Measurements from ENCODE around the gene KCNK4.

The KCNK4 gene

GRCh38 chr11:64288353-64288750 lies 2.8 kb upstream of the KCNK4 start:
- no peaks in the 10 kb centered on the region for H4K20me1 ChIP-seq (ENCODE audit: insufficient read depth)
- H3K36me3 ChIP-seq (ENCODE audit: insufficient read depth) = no peaks in the 10 kb centered on the region
- no peak overlapping the region for H3K27ac ChIP-seq
- peaks cover 18% of the 10 kb centered on the region for H3K4me1 ChIP-seq (ENCODE audit: low read depth, poor library complexity, severe bottlenecking)
- no peak overlapping the region for H2AFZ ChIP-seq (ENCODE audit: low read depth)
- H3K79me2 ChIP-seq (ENCODE audit: insufficient read depth, low read depth) = peaks cover 9% of the 10 kb centered on the region
- H3K4me2 ChIP-seq = no peak overlapping the region
- H3K4me3 ChIP-seq (IDR thresholded peaks at IDR 0.05; ENCODE audit: insufficient read depth, low read depth, low read length) = no peak overlapping the region
- no peaks in the 10 kb centered on the region; the same call in 1 of the 2 replicates for H3K27me3 ChIP-seq (ENCODE audit: insufficient read depth, low read depth)
- no peak overlapping the region for H3K9ac ChIP-seq
- TF ChIP-seq CTCF (conservative IDR thresholded peaks at IDR 0.05; ENCODE audit: low read depth, low read length) = no peak

GRCh38 chr11:64289002-64289564 lies 2.0 kb upstream of the KCNK4 start:
- Histone ChIP-seq H3K4me3 (IDR thresholded peaks at IDR 0.05; ENCODE audit: insufficient read depth, low read depth, low read length) (no peak overlapping the region), H3K27ac (no peak overlapping the region), H3K36me3 (ENCODE audit: insufficient read depth) (no peaks in the 10 kb centered on the region), H3K79me2 (ENCODE audit: insufficient read depth, low read depth) (peaks cover 2% of the 10 kb centered on the region; the same call in 1 of the 2 replicates), H3K4me1 (ENCODE audit: low read depth, poor library complexity, severe bottlenecking) (peaks cover 11% of the 10 kb centered on the region), H2AFZ (ENCODE audit: low read depth) (no peak overlapping the region), H4K20me1 (ENCODE audit: insufficient read depth) (no peaks in the 10 kb centered on the region), H3K4me2 (no peak overlapping the region), H3K27me3 (ENCODE audit: insufficient read depth, low read depth) (no peaks in the 10 kb centered on the region; the same call in 1 of the 2 replicates), H3K9ac (no peak overlapping the region)
- no peak for TF ChIP-seq CTCF (conservative IDR thresholded peaks at IDR 0.05; ENCODE audit: low read depth, low read length)

GRCh38 chr11:64290352-64291261 lies 495 bp upstream of the KCNK4 start:
- TF ChIP-seq CTCF (conservative IDR thresholded peaks at IDR 0.05; ENCODE audit: low read depth, low read length) = no peak
- H3K4me3 ChIP-seq (IDR thresholded peaks at IDR 0.05; ENCODE audit: insufficient read depth, low read depth, low read length) = no peak overlapping the region
- no peaks in the 10 kb centered on the region for H3K36me3 ChIP-seq (ENCODE audit: insufficient read depth)
- no peak overlapping the region for H2AFZ ChIP-seq (ENCODE audit: low read depth)
- H3K79me2 ChIP-seq (ENCODE audit: insufficient read depth, low read depth) = no peaks in the 10 kb centered on the region
- H3K9ac ChIP-seq = no peak overlapping the region
- no peaks in the 10 kb centered on the region for H4K20me1 ChIP-seq (ENCODE audit: insufficient read depth)
- H3K27ac ChIP-seq = no peak overlapping the region
- H3K27me3 ChIP-seq (ENCODE audit: insufficient read depth, low read depth) = no peaks in the 10 kb centered on the region; the same call in 1 of the 2 replicates
- peaks cover 11% of the 10 kb centered on the region for H3K4me1 ChIP-seq (ENCODE audit: low read depth, poor library complexity, severe bottlenecking)
- no peak overlapping the region for H3K4me2 ChIP-seq

GRCh38 chr11:64291752-64292459 lies 804 bp downstream of the KCNK4 start:
- Histone ChIP-seq H3K27ac (no peak overlapping the region), H3K4me1 (ENCODE audit: low read depth, poor library complexity, severe bottlenecking) (peaks cover 2% of the 10 kb centered on the region), H3K27me3 (ENCODE audit: insufficient read depth, low read depth) (no peaks in the 10 kb centered on the region; the same call in 1 of the 2 replicates), H3K79me2 (ENCODE audit: insufficient read depth, low read depth) (no peaks in the 10 kb centered on the region), H4K20me1 (ENCODE audit: insufficient read depth) (no peaks in the 10 kb centered on the region), H3K4me2 (no peak overlapping the region), H2AFZ (ENCODE audit: low read depth) (no peak overlapping the region), H3K36me3 (ENCODE audit: insufficient read depth) (no peaks in the 10 kb centered on the region), H3K9ac (no peak overlapping the region), H3K4me3 (IDR thresholded peaks at IDR 0.05; ENCODE audit: insufficient read depth, low read depth, low read length) (no peak overlapping the region)
- no peak for TF ChIP-seq CTCF (conservative IDR thresholded peaks at IDR 0.05; ENCODE audit: low read depth, low read length)
